HG02678 (cell line): ENCODE results near the gene SH3GL1.
"Not testable (repeated sequence)": the region's sequence is repeated elsewhere in the genome, so short reads cannot be mapped to it uniquely, and the experiment has no call there.

Experiments
- ATAC-seq: cut with Tn5 transposase; IDR thresholded peaks from one replicate; pipeline ENCODE4 v1.9.1; 2021; ENCODE audit warnings: mild to moderate bottlenecking, moderate library complexity; ENCODE audit not compliant: unreplicated experiment

The SH3GL1 gene

DNA sequence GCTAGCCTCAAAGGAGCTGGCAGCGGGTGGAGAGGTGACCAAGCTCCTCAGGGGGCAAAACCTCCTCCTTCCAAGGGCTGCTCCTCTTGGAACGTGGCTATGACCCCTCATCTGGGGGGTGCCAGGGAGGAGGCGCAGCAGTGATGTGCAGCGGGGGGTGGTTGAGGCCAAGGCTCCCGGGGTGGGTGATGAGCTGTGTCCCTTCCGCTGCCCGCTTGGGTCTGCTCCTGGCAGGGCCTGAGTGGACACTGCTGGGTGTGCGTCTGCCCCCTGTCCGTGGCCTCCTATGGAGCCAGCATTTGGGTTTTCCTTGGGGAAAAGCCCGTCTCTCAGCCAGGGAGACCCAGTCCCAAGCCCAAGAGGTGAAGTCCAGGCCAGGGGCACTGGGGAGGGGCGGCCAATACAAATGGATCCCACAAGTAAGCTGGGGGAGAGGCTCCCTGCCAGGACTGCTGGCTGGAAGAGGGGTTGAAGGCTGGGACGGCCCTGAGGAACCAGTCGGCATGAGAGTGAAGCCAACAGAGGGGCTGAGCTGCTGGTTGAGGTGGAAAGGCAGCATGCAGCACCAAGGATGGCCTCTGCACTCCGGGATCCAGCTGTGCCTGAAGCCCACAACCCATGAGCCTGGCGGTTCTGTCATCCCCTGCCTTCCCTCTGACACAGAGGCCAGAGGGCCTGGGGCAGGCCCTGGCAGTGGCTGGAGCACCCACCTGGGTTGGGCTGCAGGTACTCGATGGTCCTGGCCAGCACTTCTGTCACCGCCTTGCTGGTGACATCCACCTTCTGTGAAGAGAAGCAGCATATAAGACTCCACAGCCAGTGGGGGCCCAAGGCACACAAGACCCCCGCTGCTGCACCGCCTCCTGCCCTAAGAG, 34.3 kb downstream of the SH3GL1 start:
- no peak for ATAC-seq

- ATAC-seq, result no peak
Measured at GRCh38 chr19:4365341-4365740, 35.0 kb downstream of the SH3GL1 start.

- ATAC-seq, result no peak
Measured at GRCh38 chr19:4363571-4364304, 36.6 kb downstream of the SH3GL1 start.

DNA sequence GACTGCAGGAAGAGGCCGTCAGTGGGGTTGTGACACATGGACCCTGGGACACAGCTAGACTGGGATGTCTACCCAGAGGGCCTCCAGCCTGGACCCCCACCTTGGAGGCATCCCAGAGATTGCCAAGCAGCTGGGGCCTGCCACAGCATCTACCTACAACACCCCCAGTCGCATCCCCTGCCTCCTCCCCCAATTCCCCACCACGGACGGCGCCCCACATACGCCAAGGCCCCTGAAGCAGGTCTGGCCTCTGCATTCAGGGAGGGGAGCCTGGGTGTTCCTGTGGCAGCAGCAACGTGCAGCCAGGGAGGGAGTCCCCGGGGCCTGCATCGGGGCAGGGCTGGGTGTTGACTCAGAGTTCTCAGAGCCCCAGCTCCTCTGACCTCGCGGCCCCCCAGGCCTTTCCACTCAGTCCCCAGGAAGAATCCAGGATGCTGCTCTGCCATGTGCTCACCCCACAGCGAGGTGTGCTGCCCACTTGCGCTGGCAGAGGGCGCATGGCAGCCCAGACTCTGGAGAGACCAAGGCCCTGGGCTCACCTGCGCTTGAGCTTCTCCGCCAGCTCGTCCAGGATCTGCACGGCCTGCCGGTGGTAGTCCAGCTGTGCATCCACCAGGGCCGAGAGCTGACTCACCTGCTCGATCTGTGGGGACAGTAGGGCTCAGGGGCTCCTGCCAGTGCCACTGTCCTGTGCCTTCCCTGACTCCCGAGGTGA, 37.4 kb downstream of the SH3GL1 start:
- ATAC-seq, result no peak

DNA sequence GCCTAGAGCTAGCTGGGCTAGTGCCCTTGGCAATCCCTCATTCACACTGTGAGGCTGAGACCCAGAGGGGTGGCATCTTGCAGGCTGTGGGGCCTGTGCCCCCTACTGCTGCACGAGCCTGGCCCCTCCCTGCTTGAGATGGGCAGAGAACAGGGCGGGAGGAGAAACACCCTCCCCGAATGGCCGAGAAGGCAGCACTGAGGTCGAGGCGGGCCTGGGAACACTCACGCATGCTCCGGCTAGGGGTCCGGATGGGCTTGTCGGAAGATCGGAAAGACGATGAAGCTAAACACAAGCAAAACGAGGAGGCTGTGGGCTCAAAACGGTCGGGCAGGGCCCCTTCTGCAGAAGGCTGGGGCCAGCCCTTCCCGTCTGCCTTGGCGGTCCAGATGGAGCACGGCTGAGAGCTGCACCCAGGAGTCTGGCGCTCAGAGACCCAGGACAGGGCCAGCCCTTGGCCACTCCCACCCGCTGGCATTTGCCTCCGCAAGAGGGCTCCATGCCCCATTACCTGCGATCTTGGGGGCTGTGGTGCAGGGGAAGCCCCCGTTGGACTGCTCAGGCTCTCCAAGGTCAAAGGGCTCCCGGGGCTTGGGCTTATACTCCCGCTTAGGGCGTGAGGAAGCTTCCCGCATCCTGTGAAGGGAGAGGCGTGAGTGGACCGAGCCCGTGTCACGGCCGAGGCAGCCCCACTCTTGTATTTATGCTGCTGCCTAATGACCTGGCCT, 38.1 kb downstream of the SH3GL1 start:
- ATAC-seq, result no peak

- no peak for ATAC-seq
Measured at GRCh38 chr19:4361152-4362046, 38.9 kb downstream of the SH3GL1 start.

GRCh38 chr19:4360641-4361151, 39.7 kb downstream of the SH3GL1 start:
- ATAC-seq, result no peak

- no peak for ATAC-seq
Measured at GRCh38 chr19:4360081-4360569, 40.2 kb downstream of the SH3GL1 start.

DNA sequence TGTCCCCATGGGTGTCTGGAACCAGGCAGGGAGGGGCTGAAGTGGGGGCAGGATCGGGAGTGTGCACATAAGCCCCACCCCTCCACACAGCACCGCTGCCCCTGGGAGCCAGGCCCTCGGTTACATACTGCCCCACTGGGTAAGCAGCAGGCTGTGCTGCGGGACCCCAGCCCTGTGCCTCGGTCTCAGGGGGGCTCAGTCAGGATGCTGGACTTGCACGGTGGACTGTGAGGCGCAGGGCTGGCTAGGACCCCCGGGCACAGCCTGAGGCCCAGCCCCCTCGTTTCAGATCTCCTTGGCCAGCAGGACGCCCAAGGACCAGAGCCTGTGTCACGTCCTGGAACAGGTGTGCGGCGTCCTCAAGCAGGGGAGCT, 40.7 kb downstream of the SH3GL1 start:
- ATAC-seq, result no peak

DNA sequence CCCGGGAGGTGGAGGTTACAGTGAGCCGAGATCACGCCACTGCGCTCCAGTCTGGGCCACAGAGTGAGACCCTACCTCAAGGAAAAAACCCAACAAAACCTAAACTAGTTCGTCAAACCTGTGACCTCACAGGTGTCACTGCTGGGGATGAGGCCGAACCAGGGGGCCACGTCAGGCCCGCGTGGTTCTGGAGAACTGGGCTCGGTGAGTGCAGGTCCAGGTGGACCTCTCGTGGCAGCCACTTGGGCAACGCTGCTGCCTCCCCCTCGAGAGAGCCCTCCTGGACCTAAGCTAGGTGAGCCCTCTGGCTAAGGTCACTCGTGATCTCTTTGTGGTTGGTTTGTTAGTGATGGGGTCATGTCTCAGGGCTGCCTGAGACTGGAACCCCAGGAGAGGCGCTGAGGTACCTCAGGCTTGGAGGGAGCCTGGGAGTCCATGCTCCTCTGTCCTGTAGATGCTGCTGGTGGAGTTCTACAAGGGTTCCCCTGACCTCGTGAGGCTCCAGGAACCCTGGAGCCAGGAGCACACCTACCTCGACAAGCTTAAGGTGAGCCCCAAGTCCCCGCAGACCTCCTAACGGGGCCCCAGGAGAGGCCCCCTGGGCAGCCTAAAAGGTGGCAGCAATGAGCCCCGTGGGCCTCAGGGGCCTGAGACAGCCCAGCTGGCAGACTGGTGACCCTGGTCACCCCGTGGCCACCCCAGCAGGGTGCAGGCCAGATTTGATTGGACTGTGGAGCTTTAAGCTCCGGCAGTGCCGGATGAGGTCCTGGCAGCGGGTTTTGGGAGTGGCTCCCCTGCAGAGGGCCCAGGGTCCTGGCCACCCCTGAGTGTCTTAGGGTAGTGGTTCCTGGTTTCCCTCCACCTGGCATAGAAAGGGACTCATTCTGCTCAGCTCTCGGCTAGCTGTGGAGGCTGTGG, 41.4 kb downstream of the SH3GL1 start:
- ATAC-seq, result no peak

DNA sequence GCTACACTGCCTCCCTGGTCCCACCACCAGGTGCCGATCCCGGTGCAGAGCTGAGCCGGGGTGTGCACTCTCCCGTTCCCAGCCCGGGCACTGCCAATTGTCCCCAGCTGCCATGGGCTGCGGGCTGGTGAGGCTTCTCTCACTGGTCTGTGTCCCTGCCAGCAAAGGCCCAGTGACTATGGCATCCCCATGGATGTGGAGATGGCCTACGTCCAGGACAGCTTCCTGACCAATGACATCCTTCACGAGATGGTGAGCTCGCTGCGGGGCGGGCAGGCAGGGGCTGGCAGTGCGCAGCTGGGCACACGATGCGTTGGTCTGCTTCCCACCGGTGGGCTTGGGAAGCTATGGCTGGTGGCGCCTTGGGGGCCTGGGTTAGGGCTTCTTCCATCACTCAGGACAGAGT, 42.4 kb downstream of the SH3GL1 start:
- no peak for ATAC-seq

DNA sequence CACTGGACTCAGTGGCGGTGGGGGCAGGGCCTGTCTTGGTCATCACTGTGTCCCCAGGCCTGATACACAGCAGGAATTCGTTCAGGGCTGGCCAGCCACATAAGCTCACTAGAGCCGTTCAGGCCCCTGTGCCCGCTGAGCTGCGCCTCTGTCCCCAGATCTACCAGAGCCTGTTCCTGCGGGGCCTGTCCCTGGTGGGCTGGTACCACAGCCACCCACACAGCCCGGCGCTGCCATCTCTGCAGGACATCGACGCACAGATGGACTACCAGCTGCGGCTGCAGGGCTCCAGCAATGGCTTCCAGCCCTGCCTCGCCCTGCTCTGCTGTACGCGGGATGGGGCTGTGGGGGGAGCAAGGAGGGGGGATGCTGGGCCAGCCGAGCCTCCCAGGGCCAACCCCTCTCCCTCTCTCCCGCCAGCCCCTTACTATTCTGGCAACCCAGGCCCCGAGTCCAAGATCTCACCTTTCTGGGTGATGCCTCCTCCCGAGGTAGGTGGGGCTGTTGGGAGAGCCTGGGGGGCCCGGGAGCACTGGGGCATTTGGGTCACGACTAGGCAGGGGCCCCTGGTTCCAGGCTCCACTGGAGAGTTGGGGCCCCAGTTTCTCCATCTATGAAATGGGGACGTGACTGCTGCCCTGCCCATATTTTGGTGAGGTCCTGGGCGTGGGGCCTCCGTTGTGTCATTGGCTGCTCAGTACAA, 43.1 kb downstream of the SH3GL1 start:
- no peak for ATAC-seq

- ATAC-seq, result no peak
Measured at GRCh38 chr19:4354897-4355296, 45.5 kb downstream of the SH3GL1 start.

GRCh38 chr19:4354282-4354681, 46.1 kb downstream of the SH3GL1 start:
- ATAC-seq, result no peak

DNA sequence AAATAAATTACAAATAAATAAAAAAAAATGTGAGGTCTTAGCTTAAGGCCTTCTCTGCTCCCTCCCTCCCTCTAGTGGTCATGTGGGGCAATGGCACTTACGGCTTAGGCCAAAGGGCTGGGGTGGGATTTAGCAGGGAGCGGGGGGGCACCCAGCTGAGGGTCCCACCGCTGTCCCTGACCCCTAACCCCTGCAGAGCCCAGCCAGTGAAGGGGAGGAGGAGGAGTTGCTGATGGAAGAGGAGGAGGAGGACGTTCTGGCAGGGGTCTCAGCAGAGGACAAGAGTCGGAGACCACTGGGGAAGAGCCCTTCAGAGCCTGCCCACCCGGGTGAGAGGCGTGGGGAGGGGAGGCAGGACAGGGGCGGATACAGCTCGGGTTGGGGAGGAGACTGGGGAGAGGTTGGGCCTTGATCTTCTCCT, 47.6 kb downstream of the SH3GL1 start:
- no peak for ATAC-seq

DNA sequence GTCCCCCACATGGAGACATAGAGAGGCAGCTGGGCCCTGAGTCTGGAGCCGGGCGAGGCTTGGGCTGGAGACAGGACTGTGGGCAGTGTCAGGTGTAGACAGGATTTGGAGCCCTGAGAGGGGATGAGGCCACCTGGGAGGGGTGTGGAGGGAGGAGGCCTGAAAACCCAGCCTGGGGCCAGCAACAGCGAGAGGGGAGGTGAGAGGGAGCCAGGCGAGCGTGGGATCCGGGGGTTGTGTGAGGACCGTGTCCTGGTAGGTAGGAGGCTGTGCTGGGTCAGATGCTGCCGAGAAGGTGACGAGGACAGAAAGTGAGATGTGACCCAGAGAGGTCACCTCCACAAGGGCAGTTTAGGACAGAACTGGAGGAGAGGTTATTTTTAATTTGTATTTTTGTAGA, 49.6 kb downstream of the SH3GL1 start:
- ATAC-seq, result no peak

DNA sequence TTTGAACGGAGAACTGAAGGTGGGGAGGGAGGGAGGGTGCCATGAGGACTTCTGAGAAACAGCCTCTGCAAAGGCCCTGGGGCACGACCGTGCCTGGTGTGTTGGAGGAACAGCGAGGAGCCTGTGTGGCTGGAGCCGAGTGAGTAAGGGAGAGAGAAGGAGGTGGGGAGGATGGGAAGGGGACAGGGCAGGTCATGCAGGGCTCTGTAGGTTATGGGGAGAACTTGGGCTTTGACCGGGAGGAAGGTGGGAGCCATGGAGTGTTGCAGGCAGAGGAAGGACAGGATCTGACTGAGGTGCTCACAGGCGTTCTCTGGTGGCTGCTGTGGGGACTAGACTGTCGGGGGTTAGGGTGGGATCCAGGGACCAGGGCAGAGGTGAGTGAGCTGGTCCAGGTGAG, 50.2 kb downstream of the SH3GL1 start:
- ATAC-seq, result no peak

- not testable (repeated sequence) for ATAC-seq
Measured at GRCh38 chr19:4349225-4349624, 51.1 kb downstream of the SH3GL1 start.
